DOHH2 (cell line): ENCODE measurements around the gene THTPA.

ENCODE experiments used
- H3F3A ChIP-seq: fragments of 200-600 bp; sonication (generic), shearing (Covaris generic); 2 replicates; pipeline ENCODE4 v1.6.0; 2016; ENCODE audit warnings: antibody characterized with exemption, mild to moderate bottlenecking; ENCODE audit not compliant: control insufficient read depth, insufficient read depth
- H3K27ac ChIP-seq: fragments of 200-600 bp; sonication (generic); 2 replicates; pipeline ENCODE4 v1.5.1; 2014; ENCODE audit warnings: low read depth, mild to moderate bottlenecking, low read length, moderate library complexity
- H3K27me3 ChIP-seq: fragments of 200-600 bp; sonication (generic); 2 replicates; pipeline ENCODE4 v1.6.1; 2014; ENCODE audit warnings: mild to moderate bottlenecking, low read length, mixed read lengths; ENCODE audit not compliant: control insufficient read depth
- H3K36me3 ChIP-seq: fragments of 200-600 bp; sonication (generic); 2 replicates; pipeline ENCODE4 v1.6.1; 2014; ENCODE audit warnings: mild to moderate bottlenecking, low read length, moderate library complexity, mixed read lengths; ENCODE audit not compliant: control insufficient read depth
- H3K4me1 ChIP-seq: fragments of 200-600 bp; sonication (generic); 2 replicates; pipeline ENCODE4 v1.6.1; 2014; ENCODE audit warnings: mild to moderate bottlenecking, low read length, mixed read lengths; ENCODE audit not compliant: control insufficient read depth
- H3K4me2 ChIP-seq: fragments of 200-600 bp; sonication (generic); 2 replicates; pipeline ENCODE4 v1.6.0; 2014; ENCODE audit warnings: mild to moderate bottlenecking, low read length, moderate library complexity
- H3K4me3 ChIP-seq: fragments of 200-600 bp; sonication (generic); 2 replicates; pipeline ENCODE4 v1.5.1; 2014; ENCODE audit warnings: mild to moderate bottlenecking, low read length, mixed read lengths
- H3K79me2 ChIP-seq: fragments of 200-600 bp; sonication (generic); 2 replicates; pipeline ENCODE4 v1.6.1; 2014; ENCODE audit warnings: mild to moderate bottlenecking, low read length, mixed read lengths; ENCODE audit not compliant: control insufficient read depth
- H3K9me2 ChIP-seq: fragments of 200-600 bp; sonication (generic); replicated peaks from 2 replicates; pipeline ENCODE4 v1.6.1; 2014; ENCODE audit warnings: mild to moderate bottlenecking, low read length, mixed read lengths; ENCODE audit not compliant: control insufficient read depth
- H3K9me3 ChIP-seq: fragments of 200-600 bp; sonication (generic); 2 replicates; pipeline ENCODE4 v1.6.1; 2014; ENCODE audit warnings: antibody characterized with exemption, low read length, mixed read lengths; ENCODE audit not compliant: control insufficient read depth, insufficient read depth
- H4K20me1 ChIP-seq: fragments of 200-600 bp; sonication (generic); 2 replicates; pipeline ENCODE4 v1.6.0; 2014; ENCODE audit warnings: low read depth, mild to moderate bottlenecking, antibody characterized with exemption, low read length, moderate library complexity; ENCODE audit not compliant: control insufficient read depth, insufficient read depth
- CTCF ChIP-seq: fragments of 200-600 bp; sonication (generic); IDR thresholded peaks from one replicate; pipeline ENCODE4 v1.5.1; 2014; ENCODE audit warnings: antibody characterized with exemption, mild to moderate bottlenecking, low read depth, low read length; ENCODE audit not compliant: poor library complexity, severe bottlenecking
- EZH2phosphoT487 ChIP-seq: fragments of 200-600 bp; sonication (generic); IDR thresholded peaks from 2 replicates; pipeline ENCODE4 v1.6.1; 2017; ENCODE audit warnings: borderline replicate concordance, mild to moderate bottlenecking, antibody characterized with exemption, low read length, moderate library complexity, mixed read lengths

Gene THTPA

DNA sequence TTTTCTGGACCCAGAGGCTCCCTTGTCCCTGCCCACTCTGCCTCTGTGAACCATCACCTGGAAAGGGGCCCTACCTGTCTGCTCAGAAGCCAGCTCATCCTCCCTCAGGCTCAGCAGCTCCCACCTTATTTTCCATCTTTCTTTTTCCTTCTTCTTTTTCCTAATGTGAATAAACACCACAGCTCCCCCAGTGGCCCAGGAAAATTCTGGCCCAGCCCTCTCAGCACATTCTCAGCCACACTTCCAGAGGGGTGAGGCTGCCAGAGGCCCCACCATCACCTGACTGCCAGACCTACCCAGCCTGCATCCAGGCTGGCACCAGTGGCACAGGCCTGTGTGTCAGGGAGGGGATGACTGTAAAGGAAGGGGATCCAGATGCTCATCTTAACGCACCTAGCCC, 27.5 kb upstream of the THTPA start:
- no peaks in the 10 kb centered on the region for H3K27me3 ChIP-seq
- no peak overlapping the region for H3K27ac ChIP-seq
- H3K9me3 ChIP-seq = no peaks in the 10 kb centered on the region
- H3K4me3 ChIP-seq = no peak overlapping the region
- H3K79me2 ChIP-seq = no peaks in the 10 kb centered on the region
- H3K4me2 ChIP-seq = no peak overlapping the region
- no peaks in the 10 kb centered on the region for H4K20me1 ChIP-seq
- no peaks in the 10 kb centered on the region for H3F3A ChIP-seq
- TF ChIP-seq EZH2phosphoT487 (no peak), CTCF (no peak)
- H3K4me1 ChIP-seq = no peaks in the 10 kb centered on the region
- H3K9me2 ChIP-seq = no peaks in the 10 kb centered on the region
- H3K36me3 ChIP-seq = no peaks in the 10 kb centered on the region

DNA sequence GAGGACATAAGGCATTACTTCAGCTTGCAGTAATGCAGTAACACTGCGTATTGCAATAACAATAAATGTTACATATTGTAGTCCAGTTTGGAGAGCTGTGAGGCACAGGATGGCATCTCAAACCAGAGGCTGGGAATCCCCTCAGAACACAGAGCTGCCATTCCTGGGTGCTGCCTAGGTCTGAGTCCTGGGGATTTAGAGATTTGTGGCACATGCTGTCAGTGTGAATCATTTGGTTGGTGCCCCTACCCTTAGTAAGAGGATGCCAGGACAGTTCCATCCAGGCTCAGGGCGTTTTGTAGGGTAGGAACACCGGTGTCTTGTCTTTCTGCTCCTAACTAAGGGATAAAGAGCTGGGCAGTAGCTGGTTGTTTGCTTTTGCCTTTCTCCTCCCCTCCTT, 27.1 kb upstream of the THTPA start:
- Histone ChIP-seq H3K27me3 (no peaks in the 10 kb centered on the region), H3K27ac (no peak overlapping the region), H4K20me1 (no peaks in the 10 kb centered on the region), H3K9me2 (no peaks in the 10 kb centered on the region), H3K4me3 (no peak overlapping the region), H3F3A (no peaks in the 10 kb centered on the region), H3K36me3 (no peaks in the 10 kb centered on the region), H3K79me2 (no peaks in the 10 kb centered on the region), H3K4me1 (no peaks in the 10 kb centered on the region), H3K9me3 (no peaks in the 10 kb centered on the region), H3K4me2 (no peak overlapping the region)
- TF ChIP-seq CTCF = no peak
- TF ChIP-seq EZH2phosphoT487 = no peak

- H3K27ac ChIP-seq = no peak overlapping the region
- H3K4me3 ChIP-seq = no peak overlapping the region
- H3K27me3 ChIP-seq = no peaks in the 10 kb centered on the region
- H3K9me3 ChIP-seq = no peaks in the 10 kb centered on the region
- no peaks in the 10 kb centered on the region for H3K36me3 ChIP-seq
- no peaks in the 10 kb centered on the region for H3K79me2 ChIP-seq
- H3K4me1 ChIP-seq = no peaks in the 10 kb centered on the region
- no peaks in the 10 kb centered on the region for H4K20me1 ChIP-seq
- no peaks in the 10 kb centered on the region for H3F3A ChIP-seq
- no peak for TF ChIP-seq CTCF
- TF ChIP-seq EZH2phosphoT487 = no peak
- H3K9me2 ChIP-seq = no peaks in the 10 kb centered on the region
- H3K4me2 ChIP-seq = no peak overlapping the region
These were observed 25.6 kb upstream of the THTPA start for GRCh38 chr14:23530375-23531055.
